GM12892 (cell line): ENCODE measurements around the gene PTMS.

Experiments
- POLR2A ChIP-seq: IDR thresholded peaks from 2 replicates; pipeline ENCODE4 v1.6.1; 2011; ENCODE audit warnings: low read depth, low read length, control low read depth
- POLR2AphosphoS5 ChIP-seq: IDR thresholded peaks from 2 replicates; pipeline ENCODE4 v1.6.1; 2011; ENCODE audit warnings: low read depth, low read length, control low read depth
- TAF1 ChIP-seq: IDR thresholded peaks from 2 replicates; pipeline ENCODE4 v1.6.1; 2011; ENCODE audit warnings: low read depth, mild to moderate bottlenecking, control low read depth, low read length, borderline replicate concordance

DNA sequence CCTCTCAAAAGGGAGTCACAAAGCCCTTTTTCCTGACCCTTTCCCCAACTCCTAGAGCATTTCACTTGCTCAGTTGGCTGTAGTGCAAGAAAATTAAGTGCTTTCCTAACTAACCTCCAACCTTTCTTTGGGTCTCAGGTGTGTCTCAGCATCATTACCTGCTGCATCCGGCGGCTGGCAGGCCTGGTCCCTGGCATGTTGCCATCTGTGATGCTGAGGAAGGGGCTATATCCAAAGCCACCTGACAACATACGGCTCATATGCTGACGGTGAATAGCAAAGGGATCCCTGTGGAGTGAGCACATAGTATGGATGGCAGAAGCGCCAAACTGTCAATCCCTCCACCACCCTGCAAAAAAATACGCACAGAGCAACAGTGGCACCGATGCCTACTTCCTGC, 14.4 kb upstream of the PTMS start:
- no peak for TF ChIP-seq POLR2A
- TF ChIP-seq POLR2AphosphoS5, result no peak
- TF ChIP-seq TAF1, result no peak
